ENCODE results near the gene SAMD4A. TPM values are rescaled to one million over a fixed set of nuclear protein-coding genes. Genes with fewer than 3 reads are reported as not detected.

Gene SAMD4A
- total and polyA plus RNA-seq, 12 donors = 14.0 to 284 (median 191) TPM

GRCh38 chr14:54675236-54676128, 108.6 kb downstream of the SAMD4A start:
- H3K4me1 ChIP-seq = peaks cover 25 to 93% (median 73%) of the 10 kb centered on the region in 9 donors
- no peaks in the 10 kb centered on the region for H3K9me3 ChIP-seq
- peak in 1 of 9 donors; percentile 14 for TF ChIP-seq CTCF (IDR thresholded peaks at IDR 0.05)
- ATAC-seq (peak; percentile 14 to 67 (median 42)), DNase-seq (no peak)
- WGBS, 2 donors = 46 to 61% methylated on average over 8 to 9 of the region's 11 CpGs
- intact Hi-C loops (cut with DNase I) = no loop called here
- no peaks in the 10 kb centered on the region for H3K36me3 ChIP-seq
- H3K4me3 ChIP-seq = no peak overlapping the region
- no peaks in the 10 kb centered on the region for H3K27me3 ChIP-seq
- H3K27ac ChIP-seq = peak overlapping the region; percentile 45 to 92 (median 84)

DNA sequence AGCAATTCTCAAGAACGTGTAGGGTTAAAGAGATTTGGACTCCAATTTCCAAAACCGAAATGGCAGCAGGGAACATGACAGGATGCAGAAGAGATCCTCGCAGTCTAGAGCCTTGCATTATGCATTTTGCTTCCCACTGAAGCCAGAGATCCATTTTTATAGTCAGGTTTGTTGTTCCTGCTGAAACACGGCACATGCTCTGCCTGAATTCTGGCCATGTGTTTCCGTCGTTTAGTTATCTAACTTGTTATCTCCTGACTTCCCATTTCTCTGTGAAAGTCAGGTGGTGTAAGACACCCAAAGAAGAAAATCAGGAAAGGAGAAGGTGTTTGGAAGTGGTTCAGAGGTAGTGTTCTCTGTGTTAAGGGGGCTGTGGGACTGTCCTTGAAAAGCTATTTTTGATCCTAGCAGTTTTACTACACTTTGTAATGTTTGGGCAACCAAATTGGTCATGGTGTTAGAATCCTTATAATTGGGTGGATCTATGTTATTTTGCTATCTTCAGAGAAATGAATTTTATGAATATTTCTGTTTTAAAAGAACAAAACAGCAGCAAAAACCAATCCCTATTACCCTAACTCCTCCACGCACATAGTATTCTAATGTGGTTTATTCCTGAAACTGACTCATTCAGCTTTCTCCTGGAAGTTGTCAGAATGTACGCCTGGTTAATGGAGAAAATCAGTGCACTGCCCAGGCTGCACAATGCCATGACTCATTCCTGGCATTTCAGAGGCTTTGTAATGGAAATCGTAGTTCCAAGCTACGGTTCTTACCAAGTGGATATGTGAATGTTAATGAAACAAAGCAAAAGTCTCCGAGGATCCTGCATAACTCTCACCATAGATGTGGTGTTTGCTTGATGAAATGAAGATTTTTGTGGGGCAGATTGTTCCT, 110.1 kb downstream of the SAMD4A start:
- DNase-seq = peak in 1 of 2 donors; percentile 57

GRCh38 chr14:54680651-54681050, 113.7 kb downstream of the SAMD4A start:
- DNase-seq = no peak
- 63 to 76% methylated on average over 6 of the region's 6 CpGs for WGBS, 2 donors
- H3K4me3 ChIP-seq = no peak overlapping the region
- peak overlapping the region in 6 of 10 donors; percentile 15 to 96 (median 68) for H3K27ac ChIP-seq
- no peak for TF ChIP-seq CTCF (IDR thresholded peaks at IDR 0.05)
- no peaks in the 10 kb centered on the region for H3K36me3 ChIP-seq
- peaks cover 0 to 3% (median 0%) of the 10 kb centered on the region in 11 donors for H3K9me3 ChIP-seq
- peaks cover 15 to 94% (median 76%) of the 10 kb centered on the region in 9 donors for H3K4me1 ChIP-seq
- H3K27me3 ChIP-seq = no peaks in the 10 kb centered on the region
- ATAC-seq = no peak
- intact Hi-C loops (cut with DNase I) = no loop called here

More for the DNA sequence above, 110.1 kb downstream of the SAMD4A start:
- Histone ChIP-seq H3K36me3 (no peaks in the 10 kb centered on the region), H3K27me3 (no peaks in the 10 kb centered on the region), H3K4me3 (no peak overlapping the region), H3K4me1 (peaks cover 21 to 93% (median 73%) of the 10 kb centered on the region in 9 donors), H3K27ac (peak overlapping the region; percentile 4 to 92 (median 84)), H3K9me3 (no peaks in the 10 kb centered on the region)
- intact Hi-C loops (cut with DNase I) = no loop called here
- peak; percentile 49 to 86 (median 73) for ATAC-seq
- 20 to 29% methylated on average over 11 of the region's 11 CpGs for WGBS, 2 donors
- TF ChIP-seq CTCF (IDR thresholded peaks at IDR 0.05) = no peak

DNA sequence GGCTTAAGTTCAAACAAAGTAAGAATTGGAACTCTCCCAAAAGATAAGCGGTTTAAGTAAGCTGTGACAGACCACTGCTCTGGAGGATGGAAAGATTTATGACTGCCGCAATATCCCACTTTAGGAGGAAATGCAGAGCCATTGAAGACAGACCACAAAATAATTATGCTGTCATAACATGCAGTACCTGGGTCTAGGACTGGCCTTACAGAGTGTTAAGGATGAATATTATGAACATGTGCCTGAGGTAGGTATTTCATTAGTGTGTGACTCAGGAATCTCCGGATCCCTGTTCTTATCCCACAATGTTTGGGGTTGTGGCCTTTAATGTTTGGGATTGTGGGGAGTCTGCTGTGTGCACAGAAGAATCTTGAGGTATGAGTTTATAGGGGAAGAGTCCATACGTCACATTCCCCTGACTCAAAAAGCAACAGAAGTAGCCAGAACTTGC, 114.9 kb downstream of the SAMD4A start:
- peaks cover 0 to 4% (median 0%) of the 10 kb centered on the region in 11 donors for H3K9me3 ChIP-seq
- no peaks in the 10 kb centered on the region for H3K27me3 ChIP-seq
- H3K4me3 ChIP-seq = no peak overlapping the region
- 48 to 64% methylated on average over 4 of the region's 4 CpGs for WGBS, 2 donors
- DNase-seq (no peak), ATAC-seq (no peak)
- H3K36me3 ChIP-seq = no peaks in the 10 kb centered on the region
- peaks cover 17 to 94% (median 76%) of the 10 kb centered on the region in 9 donors for H3K4me1 ChIP-seq
- intact Hi-C loops (cut with DNase I) = no loop called here
- H3K27ac ChIP-seq = peak overlapping the region in 7 of 10 donors; percentile 46 to 96 (median 86)
- no peak for TF ChIP-seq CTCF (IDR thresholded peaks at IDR 0.05)

Data from heart right ventricle (tissue), 16 donors.